Breast epithelium (tissue), 3 donors: ENCODE results near the gene TRAPPC5.

Experiments
- POLR2A ChIP-seq: fragments of 450-650 bp; IDR thresholded peaks from one replicate; pipeline ENCODE4 v1.6.1; 2016; ENCODE audit warnings: antibody characterized with exemption, mild to moderate bottlenecking, moderate library complexity
- POLR2AphosphoS5 ChIP-seq, 3 donors: sonication (generic); formaldehyde crosslinking; IDR thresholded peaks; one replicate each; pipeline ENCODE4 v1.6.1; 2017; ENCODE audit warnings: antibody characterized with exemption in 3 of 3
- TF ChIP-seq, protein P1 (sequence below), 3 donors: fragments of 450-650 bp; IDR thresholded peaks; one replicate each; pipeline ENCODE4 v1.5.1; 2016 to 2017; ENCODE audit warnings: antibody characterized with exemption in 3 of 3, mild to moderate bottlenecking in 3 of 3, moderate library complexity in 3 of 3

DNA sequence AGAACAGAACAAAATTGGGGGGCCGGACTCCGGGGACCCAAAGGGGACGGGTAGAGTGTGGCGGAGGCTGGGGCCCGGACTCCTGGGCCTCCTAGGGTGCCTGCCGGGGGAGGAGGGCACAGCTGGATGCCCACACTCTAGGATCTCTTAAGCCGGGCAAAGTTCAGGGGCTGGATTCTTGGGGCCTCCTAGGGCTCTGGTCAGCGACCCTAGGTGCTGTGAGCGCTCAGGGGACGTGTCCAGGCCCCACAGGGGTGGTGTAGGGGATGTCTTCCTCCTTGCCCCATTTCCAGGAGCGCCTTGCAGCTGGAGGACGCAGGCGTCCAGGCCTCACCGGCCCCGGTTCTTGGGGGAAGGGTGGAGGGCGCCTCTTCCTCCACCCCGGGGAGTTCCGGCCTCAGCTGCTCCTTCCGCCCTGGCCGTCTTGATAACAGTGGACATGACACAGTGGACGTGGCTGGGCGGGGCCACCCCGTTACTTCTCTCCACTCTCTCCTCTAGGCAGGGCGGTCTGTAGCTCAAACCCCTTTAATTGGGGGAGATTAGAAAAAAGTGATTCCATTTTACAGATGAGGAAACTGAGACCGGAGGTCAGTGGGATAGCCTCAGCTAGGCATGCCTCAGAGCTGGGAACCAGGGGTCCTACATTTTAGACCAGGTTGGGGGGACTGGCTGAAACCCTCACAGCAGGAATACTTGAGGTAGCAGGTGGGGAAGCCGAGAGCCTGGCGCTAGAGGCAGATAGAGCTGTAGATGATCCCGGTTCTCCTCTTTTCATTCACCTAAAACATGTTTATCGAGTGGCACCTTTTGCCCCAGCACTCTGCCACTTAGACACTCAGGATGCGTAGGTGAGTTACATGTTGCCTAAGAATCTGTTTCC lies 43.0 kb upstream of the TRAPPC5 start:
- TF ChIP-seq POLR2AphosphoS5 (IDR thresholded peaks at IDR 0.05) (no peak), POLR2A (no peak)
- TF ChIP-seq, protein P1, sequence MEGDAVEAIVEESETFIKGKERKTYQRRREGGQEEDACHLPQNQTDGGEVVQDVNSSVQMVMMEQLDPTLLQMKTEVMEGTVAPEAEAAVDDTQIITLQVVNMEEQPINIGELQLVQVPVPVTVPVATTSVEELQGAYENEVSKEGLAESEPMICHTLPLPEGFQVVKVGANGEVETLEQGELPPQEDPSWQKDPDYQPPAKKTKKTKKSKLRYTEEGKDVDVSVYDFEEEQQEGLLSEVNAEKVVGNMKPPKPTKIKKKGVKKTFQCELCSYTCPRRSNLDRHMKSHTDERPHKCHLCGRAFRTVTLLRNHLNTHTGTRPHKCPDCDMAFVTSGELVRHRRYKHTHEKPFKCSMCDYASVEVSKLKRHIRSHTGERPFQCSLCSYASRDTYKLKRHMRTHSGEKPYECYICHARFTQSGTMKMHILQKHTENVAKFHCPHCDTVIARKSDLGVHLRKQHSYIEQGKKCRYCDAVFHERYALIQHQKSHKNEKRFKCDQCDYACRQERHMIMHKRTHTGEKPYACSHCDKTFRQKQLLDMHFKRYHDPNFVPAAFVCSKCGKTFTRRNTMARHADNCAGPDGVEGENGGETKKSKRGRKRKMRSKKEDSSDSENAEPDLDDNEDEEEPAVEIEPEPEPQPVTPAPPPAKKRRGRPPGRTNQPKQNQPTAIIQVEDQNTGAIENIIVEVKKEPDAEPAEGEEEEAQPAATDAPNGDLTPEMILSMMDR (IDR thresholded peaks at IDR 0.05), result no peak
